HepG2 (cell line): Measurements from ENCODE around the gene GPN2. TPM values are rescaled to one million over a fixed set of nuclear protein-coding genes. Genes with fewer than 3 reads are reported as not detected.

Source experiments
- ATAC-seq: fragments of 200-7000 bp; cut with Tn5 transposase; 3 replicates; pipeline ENCODE4 v1.9.1; 2020; ENCODE audit warnings: mild to moderate bottlenecking, moderate library complexity
- BruUV-seq: library from RNA; stranded (reverse); fragments of 400-500 nt; replicated peaks from 2 replicates; lab custom pipeline; 2021; lab: Mats Ljungman, UMichigan
- CTCF ChIA-PET: fragments of 300-600 bp; formaldehyde crosslinking; extraction: SDS; loops from one replicate; lab custom pipeline; 2021; ENCODE audit warnings: low total read pairs, inconsistent platforms, low intra/inter-chr PET ratio; lab: Yijun Ruan, JAX
- POLR2A ChIA-PET: fragments of 350-600 bp; sonication (Branson Sonifier 250); formaldehyde crosslinking; loops from one replicate; lab custom pipeline; 2020; ENCODE audit warnings: antibody characterized with exemption, inconsistent platforms; lab: Yijun Ruan, JAX
- DNase-seq: peaks from one replicate; pipeline ENCODE4 v3.0.0-alpha.2; 2015; ENCODE audit warnings: low spot score
- FAIRE-seq: peaks from 3 replicates; lab custom pipeline; 2011; peaks lifted over from hg19 to GRCh38; lab: Jason Lieb, UNC
- H2AFZ ChIP-seq: one replicate; pipeline ENCODE4 v1.6.1; 2011; ENCODE audit warnings: low read length, inconsistent platforms
- H3K27ac ChIP-seq: fragments of 300-600 bp; 3 replicates; pipeline ENCODE4 v1.8.0; 2011; ENCODE audit warnings: mixed run types, mild to moderate bottlenecking, mixed read lengths, low read length, inconsistent platforms; ENCODE audit not compliant: insufficient read depth; ENCODE audit errors: extremely low read length
- H3K27me3 ChIP-seq, 2 experiments: fragments of 200-600 bp in 1 of 2; 2 replicates in 1 of 2; 3 replicates in 1 of 2; pipeline versions ENCODE4 v1.6.0 to v1.8.0; 2011; ENCODE audit warnings: low read length in 2 of 2, mild to moderate bottlenecking in 2 of 2, moderate library complexity in 2 of 2, inconsistent platforms in 1 of 2; ENCODE audit not compliant: insufficient read depth in 2 of 2, control insufficient read depth in 1 of 2
- H3K36me3 ChIP-seq, 2 experiments: fragments of 200-600 bp in 1 of 2; replicated peaks in 1 of 2; 2 replicates in 1 of 2; 3 replicates in 1 of 2; pipeline versions ENCODE4 v1.5.1 to v1.8.0; 2011; ENCODE audit warnings: low read length in 2 of 2, inconsistent platforms in 1 of 2; ENCODE audit not compliant: insufficient read depth in 2 of 2, control insufficient read depth in 1 of 2
- H3K4me1 ChIP-seq: 2 replicates; pipeline ENCODE4 v1.5.1; 2012; ENCODE audit warnings: low read length, inconsistent platforms; ENCODE audit not compliant: insufficient read depth
- H3K4me2 ChIP-seq: 2 replicates; pipeline ENCODE4 v1.6.0; 2011; ENCODE audit warnings: low read depth, low read length, inconsistent platforms
- H3K4me3 ChIP-seq, 3 experiments: fragments of 200-600 bp in 1 of 3; sonication (generic), shearing (Covaris generic) in 1 of 3; replicated peaks in 1 of 3; 2 replicates each; pipeline ENCODE4 v1.5.1; 2011 to 2016; ENCODE audit warnings: low read length in 3 of 3, inconsistent platforms in 2 of 3, low read depth in 2 of 3, mild to moderate bottlenecking in 2 of 3, control low read depth in 1 of 3, mixed read lengths in 1 of 3; ENCODE audit not compliant: insufficient read depth in 1 of 3
- H3K79me2 ChIP-seq: one replicate; pipeline ENCODE4 v1.6.1; 2011; ENCODE audit warnings: low read length, inconsistent platforms; ENCODE audit not compliant: insufficient read depth
- H3K9ac ChIP-seq: 2 replicates; pipeline ENCODE4 v1.6.0; 2011; ENCODE audit warnings: mild to moderate bottlenecking, low read depth, low read length, inconsistent platforms; ENCODE audit not compliant: insufficient read depth
- H3K9me3 ChIP-seq: 2 replicates; pipeline ENCODE4 v1.5.1; 2012; ENCODE audit warnings: mild to moderate bottlenecking, low read length
- H4K20me1 ChIP-seq: 2 replicates; pipeline ENCODE4 v1.6.0; 2011; ENCODE audit warnings: inconsistent platforms, mild to moderate bottlenecking, low read length, moderate library complexity; ENCODE audit not compliant: insufficient read depth
- ARID2 ChIP-seq: sonication (generic); formaldehyde crosslinking; IDR thresholded peaks from 2 replicates; pipeline ENCODE4 v1.8.1; 2022; ENCODE audit warnings: mild to moderate bottlenecking, missing genetic modification reagents, borderline replicate concordance
- BCL3 ChIP-seq: sonication (generic); formaldehyde crosslinking; IDR thresholded peaks from 2 replicates; pipeline ENCODE4 v1.5.1; 2020; ENCODE audit warnings: mild to moderate bottlenecking, missing genetic modification reagents, moderate library complexity
- ELK4 ChIP-seq: sonication (generic); formaldehyde crosslinking; IDR thresholded peaks from 2 replicates; pipeline ENCODE4 v1.9.0; 2021; ENCODE audit warnings: missing genetic modification reagents, borderline replicate concordance
- HOXA9 ChIP-seq: sonication (generic); formaldehyde crosslinking; IDR thresholded peaks from 2 replicates; pipeline ENCODE4 v1.8.1; 2022; ENCODE audit warnings: missing genetic modification reagents, mild to moderate bottlenecking, moderate library complexity, borderline replicate concordance
- KLF6 ChIP-seq: IDR thresholded peaks from 2 replicates; pipeline ENCODE4 v1.8.0; 2016; ENCODE audit warnings: missing biosample characterization, missing genetic modification reagents
- MYPOP ChIP-seq: sonication (generic); formaldehyde crosslinking; IDR thresholded peaks from 2 replicates; pipeline ENCODE4 v1.8.1; 2023; ENCODE audit warnings: mild to moderate bottlenecking, moderate library complexity, missing genetic modification reagents
- SRSF4 ChIP-seq: fragments of 200-400 bp; formaldehyde crosslinking; IDR thresholded peaks from one replicate; pipeline ENCODE4 v1.6.1; 2018; ENCODE audit warnings: mild to moderate bottlenecking, low read depth, low read length, moderate library complexity; ENCODE audit not compliant: poor library complexity, severe bottlenecking
- ZC3H13 ChIP-seq: sonication (generic); formaldehyde crosslinking; IDR thresholded peaks from 2 replicates; pipeline ENCODE4 v1.8.1; 2023; ENCODE audit warnings: mild to moderate bottlenecking, missing genetic modification reagents, moderate library complexity
- ZSCAN30 ChIP-seq: sonication (generic); formaldehyde crosslinking; IDR thresholded peaks from 2 replicates; pipeline ENCODE4 v1.5.0; 2020; ENCODE audit warnings: mild to moderate bottlenecking, missing genetic modification reagents
- ZSCAN31 ChIP-seq: sonication (generic); formaldehyde crosslinking; IDR thresholded peaks from 2 replicates; pipeline ENCODE4 v1.5.0; 2020; ENCODE audit warnings: low read depth, mild to moderate bottlenecking, missing genetic modification reagents
- WGBS: methylation state at CpG from one replicate; pipeline ENCODE4 v1.1.6; 2017; ENCODE audit warnings: low lambda C conversion rate; 5-methylcytosine and 5-hydroxymethylcytosine counted together
- in situ Hi-C: cut with HindIII; loops from 2 replicates; pipeline ENCODE4 v1.10.0; 2017; ENCODE audit warnings: low pct_unique_long_range_greater_than_20kb; ENCODE audit not compliant: extremely low pct_ligation_motif_present
- intact Hi-C: fragments of 100-400 bp; cut with micrococcal nuclease; formaldehyde crosslinking; loops from one replicate; pipeline ENCODE4 v1.10.0; 2022; ENCODE audit not compliant: unreplicated experiment
- polyA plus RNA-seq, 8 experiments: library from polyadenylated mRNA; depleted of rRNA in 3 of 8; stranded (reverse) in 7 of 8; unstranded in 1 of 8; fragments of >200 nt; fragmentation: Illumina TruSeq in 4 of 8; extraction: Trizol in 4 of 8; gene quantifications; 2 replicates each; pipeline versions ENCODE4 v1.2.1 to v1.2.3, GENCODE V29; 2011 to 2016; ENCODE audit warnings: low read depth in 4 of 8, missing spikeins in 1 of 8, mixed read lengths in 1 of 8; ENCODE audit not compliant: insufficient read depth in 1 of 8
- total RNA-seq, 5 experiments: library from RNA; depleted of rRNA; stranded (reverse); fragments of >200 nt; fragmentation: Illumina TruSeq; extraction: Trizol; gene quantifications; 2 replicates each; pipeline ENCODE4 v1.2.3, GENCODE V29; 2016; ENCODE audit warnings: low read depth in 1 of 5

The GPN2 gene
- total and polyA plus RNA-seq, 2 of the 13 experiments (the other 11 are each of a cell fraction or from before 2014, with no cell fraction given): 19.3 to 38.9 TPM

- POLR2A ChIA-PET: interaction anchor here (1.1 to 2.1 kb wide), 4 partner anchors 12 to 106 kb away, joined by 3 to 6 read pairs (median 5); no protein-coding TSS in a partner anchor
These were observed 57.7 kb downstream of the GPN2 start for GRCh38 chr1:26832249-26832960.

More at GRCh38 chr1:26832249-26832960, 57.7 kb downstream of the GPN2 start:
- peaks cover 4% of the 10 kb centered on the region; the same call in 1 of the 2 replicates for H4K20me1 ChIP-seq
- H3K9ac ChIP-seq: no peak overlapping the region
- ATAC-seq (peak; percentile 20; the same call in 2 of the 3 replicates), FAIRE-seq (no peak), DNase-seq (no peak)
- peaks cover 8 to 33% of the 10 kb centered on the region in 2 experiments for H3K36me3 ChIP-seq
- peak overlapping the region; percentile 58 for H3K27ac ChIP-seq
- no peak overlapping the region for H2AFZ ChIP-seq
- H3K79me2 ChIP-seq: peaks cover 21% of the 10 kb centered on the region
- intact Hi-C loops (no loop called here), in situ Hi-C loops (no loop called here)
- CTCF ChIA-PET: interaction anchor here (1.2 kb wide), 1 partner anchor 23 kb away, joined by 4 read pairs; no protein-coding TSS in a partner anchor
- BruUV-seq: no TSS peak
- no peaks in the 10 kb centered on the region for H3K9me3 ChIP-seq
- H3K4me1 ChIP-seq: peaks cover 50% of the 10 kb centered on the region
- WGBS: 90% methylated on average over 16 of the region's 16 CpGs
- TF ChIP-seq ELK4 (CRISPR knock-in tag) (no peak), ZSCAN31 (CRISPR knock-in tag) (no peak), HOXA9 (CRISPR knock-in tag) (0 out of 2 replicates have a peak, but pooled peaks have one; percentile 56), SRSF4 (no peak), ZC3H13 (0 out of 2 replicates have a peak, but pooled peaks have one; percentile 15), BCL3 (CRISPR knock-in tag) (no peak), KLF6 (CRISPR knock-in tag) (0 out of 2 replicates have a peak, but pooled peaks have one; percentile 5), ZSCAN30 (CRISPR knock-in tag) (no peak), ARID2 (CRISPR knock-in tag) (0 out of 2 replicates have a peak, but pooled peaks have one; percentile 25), MYPOP (CRISPR knock-in tag) (peak; percentile 12; the same call in 1 of the 2 replicates)
- H3K4me2 ChIP-seq: 0 out of 2 replicates have a peak overlapping the region, but pooled peaks have one; percentile 52
- no peak overlapping the region for H3K4me3 ChIP-seq
- H3K27me3 ChIP-seq: no peaks in the 10 kb centered on the region
